ENCODE data around the gene TMPRSS15. TPM values are rescaled to one million over a fixed set of nuclear protein-coding genes. Genes with fewer than 3 reads are reported as not detected.

Gene TMPRSS15
- total RNA-seq, 2 experiments from 2014 or later, result not detected

DNA sequence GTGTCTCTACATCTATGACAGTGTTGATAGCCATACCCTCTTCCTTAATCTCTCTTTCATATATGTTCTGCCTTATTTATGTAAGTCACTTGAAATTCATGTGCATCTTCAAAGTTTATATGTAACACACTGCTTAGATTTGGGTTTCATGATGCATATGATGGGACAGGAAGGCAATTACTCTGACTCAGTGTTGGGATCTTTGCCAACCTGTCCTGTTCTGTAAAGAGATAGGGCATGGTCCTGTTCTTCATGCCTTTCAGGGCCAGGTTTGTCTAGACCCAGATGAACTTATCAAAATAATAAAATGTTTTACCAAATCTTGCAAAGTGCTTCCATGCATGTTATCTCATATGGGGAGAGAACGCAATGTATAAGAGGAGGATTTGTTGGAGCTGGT, 69.5 kb downstream of the TMPRSS15 start:
- no peaks in the 10 kb centered on the region for H3K4me1 ChIP-seq (ENCODE audit: insufficient read depth, low read length)
- Mint-ChIP-seq H3K9me3 (no peaks in the 10 kb centered on the region), H3K4me3 (no peak overlapping the region), H3K27me3 (no peaks in the 10 kb centered on the region), H3K36me3 (ENCODE audit: low read depth) (no peaks in the 10 kb centered on the region), H3K27ac (no peak overlapping the region), H3K4me1 (ENCODE audit: low read depth) (no peaks in the 10 kb centered on the region)
- TF ChIP-seq CTCF (IDR thresholded peaks at IDR 0.05), result no peak
- intact Hi-C loops (cut with DNase I, micrococcal nuclease), result no loop called here
- no peaks in the 10 kb centered on the region for H3K36me3 ChIP-seq (ENCODE audit: insufficient read depth, low read length)
- ATAC-seq (ENCODE audit: poor library complexity) (no peak), DNase-seq (no peak)
- H3K9me3 ChIP-seq (ENCODE audit: control insufficient read depth in 1 of 2, insufficient read depth in 1 of 2, low read length in 2 of 2), result peaks cover 0 to 4% of the 10 kb centered on the region in 2 experiments
- no peak overlapping the region for H3K27ac ChIP-seq (ENCODE audit: low read depth in 1 of 2, low read length in 2 of 2)
- POLR2A ChIA-PET, result no interaction called here
- H3K27me3 ChIP-seq (ENCODE audit: control insufficient read depth in 1 of 2, insufficient read depth in 2 of 2, low read length in 2 of 2), result no peaks in the 10 kb centered on the region
- no peak overlapping the region for H3K4me3 ChIP-seq (ENCODE audit: low read length)
- CTCF ChIA-PET, result no interaction called here

GRCh38 chr21:18318156-18318555, 85.4 kb downstream of the TMPRSS15 start:
- H3K4me3 Mint-ChIP-seq, result no peak overlapping the region
- intact Hi-C loops (cut with DNase I, micrococcal nuclease), result no loop called here
- POLR2A ChIA-PET, result no interaction called here

GRCh38 chr21:18298228-18298627, 105.4 kb downstream of the TMPRSS15 start:
- H3K4me3 Mint-ChIP-seq, result no peak overlapping the region
- H3K27ac ChIP-seq (ENCODE audit: low read depth in 1 of 2, low read length in 2 of 2), result no peak overlapping the region
- no peaks in the 10 kb centered on the region for H3K9me3 Mint-ChIP-seq
- ChIA-PET CTCF (no interaction called here), POLR2A (no interaction called here)
- intact Hi-C loops (cut with DNase I, micrococcal nuclease), result no loop called here
- no peak overlapping the region for H3K27ac Mint-ChIP-seq
- H3K4me3 ChIP-seq (ENCODE audit: low read length), result no peak overlapping the region
- no peak for TF ChIP-seq CTCF (IDR thresholded peaks at IDR 0.05)
- no peaks in the 10 kb centered on the region for H3K4me1 Mint-ChIP-seq (ENCODE audit: low read depth)
- no peaks in the 10 kb centered on the region for H3K27me3 ChIP-seq (ENCODE audit: control insufficient read depth in 1 of 2, insufficient read depth in 2 of 2, low read length in 2 of 2)
- H3K9me3 ChIP-seq (ENCODE audit: control insufficient read depth in 1 of 2, insufficient read depth in 1 of 2, low read length in 2 of 2), result no peaks in the 10 kb centered on the region
- DNase-seq, result no peak
- no peaks in the 10 kb centered on the region for H3K4me1 ChIP-seq (ENCODE audit: insufficient read depth, low read length)
- no peaks in the 10 kb centered on the region for H3K36me3 ChIP-seq (ENCODE audit: insufficient read depth, low read length)
- H3K36me3 Mint-ChIP-seq (ENCODE audit: low read depth), result no peaks in the 10 kb centered on the region
- no peak for ATAC-seq (ENCODE audit: poor library complexity)
- H3K27me3 Mint-ChIP-seq, result no peaks in the 10 kb centered on the region

More at GRCh38 chr21:18318156-18318555, 85.4 kb downstream of the TMPRSS15 start:
- H3K4me1 ChIP-seq (ENCODE audit: insufficient read depth, low read length), result no peaks in the 10 kb centered on the region
- H3K9me3 ChIP-seq (ENCODE audit: control insufficient read depth in 1 of 2, insufficient read depth in 1 of 2, low read length in 2 of 2), result peaks cover 0 to 8% of the 10 kb centered on the region in 2 experiments
- no peak overlapping the region for H3K4me3 ChIP-seq (ENCODE audit: low read length)
- DNase-seq (no peak), ATAC-seq (ENCODE audit: poor library complexity) (no peak)
- H3K27ac ChIP-seq (ENCODE audit: low read depth in 1 of 2, low read length in 2 of 2), result no peak overlapping the region
- H3K36me3 ChIP-seq (ENCODE audit: insufficient read depth, low read length), result no peaks in the 10 kb centered on the region
- CTCF ChIA-PET, result no interaction called here
- H3K36me3 Mint-ChIP-seq (ENCODE audit: low read depth), result no peaks in the 10 kb centered on the region
- H3K27me3 Mint-ChIP-seq, result no peaks in the 10 kb centered on the region
- no peaks in the 10 kb centered on the region for H3K27me3 ChIP-seq (ENCODE audit: control insufficient read depth in 1 of 2, insufficient read depth in 2 of 2, low read length in 2 of 2)
- H3K4me1 Mint-ChIP-seq (ENCODE audit: low read depth), result no peaks in the 10 kb centered on the region
- no peaks in the 10 kb centered on the region for H3K9me3 Mint-ChIP-seq
- no peak for TF ChIP-seq CTCF (IDR thresholded peaks at IDR 0.05)
- no peak overlapping the region for H3K27ac Mint-ChIP-seq

Measured in CD4-positive, alpha-beta T cell (primary cell).